ENCODE results near the gene GYS2. TPM values are rescaled to one million over a fixed set of nuclear protein-coding genes. Genes with fewer than 3 reads are reported as not detected.

GYS2 gene
- total RNA-seq, 2 experiments from 2014 or later = not detected

GRCh38 chr12:21559855-21560569 lies 44.6 kb downstream of the GYS2 start:
- H3K4me3 Mint-ChIP-seq = no peak overlapping the region
- no peak overlapping the region for H3K27ac Mint-ChIP-seq
- ATAC-seq = no peak
- no peak for DNase-seq
- H3K4me1 Mint-ChIP-seq = peaks cover 13% of the 10 kb centered on the region
- no peaks in the 10 kb centered on the region for H3K9me3 Mint-ChIP-seq (ENCODE audit: low read depth)
- H3K36me3 Mint-ChIP-seq = no peaks in the 10 kb centered on the region
- no peaks in the 10 kb centered on the region for H3K27me3 Mint-ChIP-seq
- CTCF ChIA-PET = no interaction called here

GRCh38 chr12:21558100-21558679 lies 46.5 kb downstream of the GYS2 start:
- Mint-ChIP-seq H3K27ac (no peak overlapping the region), H3K9me3 (ENCODE audit: low read depth) (no peaks in the 10 kb centered on the region), H3K27me3 (no peaks in the 10 kb centered on the region), H3K4me3 (no peak overlapping the region), H3K36me3 (no peaks in the 10 kb centered on the region), H3K4me1 (peaks cover 13% of the 10 kb centered on the region)
- DNase-seq = no peak
- no peak for ATAC-seq
- CTCF ChIA-PET = no interaction called here

DNA sequence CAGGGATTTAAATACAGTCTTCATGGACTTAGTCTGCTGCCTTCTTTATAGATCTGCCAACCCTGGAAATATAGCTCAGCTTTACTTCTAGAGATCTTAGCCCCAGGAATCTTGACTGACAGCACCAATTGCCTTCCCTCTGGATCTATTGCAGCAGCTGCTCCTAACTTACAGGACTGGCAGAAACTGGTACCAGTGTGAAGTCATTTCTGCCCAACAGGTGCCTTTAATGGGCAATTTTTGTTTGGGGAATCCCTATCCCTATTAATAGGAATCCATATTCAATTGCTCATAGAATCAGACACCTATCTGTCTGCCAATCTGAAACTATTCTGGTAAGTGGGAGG lies 51.3 kb downstream of the GYS2 start:
- H3K27me3 Mint-ChIP-seq = no peaks in the 10 kb centered on the region
- H3K4me3 Mint-ChIP-seq = no peak overlapping the region
- no peak for ATAC-seq
- CTCF ChIA-PET = no interaction called here
- H3K4me1 Mint-ChIP-seq = no peaks in the 10 kb centered on the region
- no peak for DNase-seq
- no peaks in the 10 kb centered on the region for H3K36me3 Mint-ChIP-seq
- H3K27ac Mint-ChIP-seq = no peak overlapping the region
- no peaks in the 10 kb centered on the region for H3K9me3 Mint-ChIP-seq (ENCODE audit: low read depth)

DNA sequence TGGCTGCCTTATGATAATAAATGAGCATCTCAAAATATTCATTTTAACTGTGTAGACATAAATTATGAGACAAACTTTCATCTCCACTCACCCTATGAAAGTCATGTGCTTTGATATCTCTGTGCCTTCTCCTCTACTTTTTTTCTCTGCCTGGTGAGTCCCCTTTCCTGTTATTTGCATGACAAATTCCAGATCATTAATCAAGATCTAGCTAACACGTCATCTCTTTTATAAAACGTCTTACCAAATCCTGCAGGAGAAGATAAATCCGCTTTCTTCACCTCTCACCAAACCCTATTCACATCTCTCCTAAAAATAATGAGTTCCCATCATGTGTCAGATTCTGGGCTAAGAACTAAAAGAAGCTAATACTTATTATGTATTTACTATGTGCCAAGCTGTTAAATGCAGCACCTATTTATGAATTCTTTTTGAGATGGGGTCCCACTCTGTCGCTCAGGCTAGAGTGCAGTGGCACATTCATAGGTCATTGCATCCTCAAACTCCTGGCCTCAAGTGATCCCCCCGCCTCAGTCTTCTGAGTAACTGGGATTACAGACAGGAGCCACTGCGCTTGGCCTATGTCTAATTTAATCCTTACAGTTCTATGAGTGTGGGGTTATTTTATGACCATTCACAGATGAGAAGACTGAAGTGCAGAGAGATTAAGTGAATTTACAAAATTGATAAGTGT lies 51.9 kb downstream of the GYS2 start:
- DNase-seq = no peak
- no peaks in the 10 kb centered on the region for H3K9me3 Mint-ChIP-seq (ENCODE audit: low read depth)
- no peaks in the 10 kb centered on the region for H3K27me3 Mint-ChIP-seq
- H3K4me3 Mint-ChIP-seq = no peak overlapping the region
- no peak overlapping the region for H3K27ac Mint-ChIP-seq
- no peaks in the 10 kb centered on the region for H3K4me1 Mint-ChIP-seq
- H3K36me3 Mint-ChIP-seq = no peaks in the 10 kb centered on the region
- no peak for ATAC-seq
- CTCF ChIA-PET = no interaction called here

- no peaks in the 10 kb centered on the region for H3K36me3 Mint-ChIP-seq
- H3K4me3 Mint-ChIP-seq = no peak overlapping the region
- H3K4me1 Mint-ChIP-seq = no peaks in the 10 kb centered on the region
- H3K27me3 Mint-ChIP-seq = no peaks in the 10 kb centered on the region
- H3K9me3 Mint-ChIP-seq (ENCODE audit: low read depth) = no peaks in the 10 kb centered on the region
- ATAC-seq (no peak), DNase-seq (no peak)
- CTCF ChIA-PET = no interaction called here
- H3K27ac Mint-ChIP-seq = no peak overlapping the region
Measured at GRCh38 chr12:21551841-21552465, 52.7 kb downstream of the GYS2 start.

DNA sequence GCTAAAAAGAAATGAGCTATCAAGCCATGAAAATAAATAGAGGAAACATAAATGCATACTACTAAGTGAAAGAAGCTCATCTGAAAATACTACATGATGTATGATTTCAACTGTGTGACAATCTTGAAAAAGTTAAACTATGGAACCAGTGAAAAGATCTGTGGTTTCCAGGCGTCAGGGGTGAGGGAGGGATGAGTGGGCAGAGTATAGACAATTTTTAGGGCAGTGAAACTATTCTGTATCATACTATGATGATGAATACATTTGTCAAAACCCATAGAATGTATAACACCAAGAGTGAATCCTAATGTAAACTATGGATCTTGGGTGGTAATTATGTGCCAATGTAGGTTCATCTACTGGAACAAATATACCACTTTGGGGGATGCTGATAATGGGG lies 57.2 kb downstream of the GYS2 start:
- H3K27ac Mint-ChIP-seq = no peak overlapping the region
- DNase-seq (no peak), ATAC-seq (no peak)
- H3K9me3 Mint-ChIP-seq (ENCODE audit: low read depth) = no peaks in the 10 kb centered on the region
- H3K27me3 Mint-ChIP-seq = peaks cover 4% of the 10 kb centered on the region
- no peaks in the 10 kb centered on the region for H3K36me3 Mint-ChIP-seq
- no peaks in the 10 kb centered on the region for H3K4me1 Mint-ChIP-seq
- CTCF ChIA-PET = no interaction called here
- H3K4me3 Mint-ChIP-seq = no peak overlapping the region

DNA sequence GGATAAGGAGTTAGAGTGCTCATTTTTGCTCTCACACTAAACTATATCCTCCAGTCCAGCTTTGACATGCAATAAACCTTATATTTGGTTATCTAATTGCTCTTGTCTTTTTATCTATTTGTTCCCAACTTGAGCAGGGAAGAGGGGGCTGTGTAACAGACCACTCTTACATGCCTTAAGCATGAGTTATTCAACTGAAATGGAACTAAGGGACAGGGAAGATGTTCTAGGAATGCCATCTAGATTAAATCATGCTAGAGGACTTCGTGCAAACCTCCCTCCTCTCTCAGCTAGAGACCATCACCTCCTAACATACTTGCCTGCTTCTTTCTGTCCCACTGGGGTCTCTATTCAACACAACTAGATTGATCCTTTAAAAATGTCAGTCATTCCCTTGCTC lies 57.9 kb downstream of the GYS2 start:
- no peak for ATAC-seq
- no peak overlapping the region for H3K4me3 Mint-ChIP-seq

DNA sequence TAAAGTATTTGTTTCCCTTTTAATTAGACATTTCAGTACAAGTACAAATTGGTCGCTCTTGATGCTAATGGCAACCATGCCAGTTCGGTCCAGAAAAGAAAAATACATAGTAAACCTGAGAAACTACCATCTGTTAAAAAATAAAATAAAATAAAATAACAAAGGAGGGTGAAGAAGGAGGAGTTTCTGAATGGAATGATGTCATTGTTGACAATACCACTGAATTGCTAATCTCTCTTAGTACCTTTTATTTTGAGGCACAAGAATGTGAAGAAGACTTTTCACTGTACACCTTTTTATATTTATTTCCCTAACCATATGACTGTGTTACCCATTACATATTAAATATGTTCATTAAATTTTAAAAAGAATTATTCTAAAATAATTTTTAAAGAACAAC lies 59.1 kb downstream of the GYS2 start:
- Mint-ChIP-seq H3K27ac (no peak overlapping the region), H3K4me1 (peaks cover under 1% of the 10 kb centered on the region), H3K9me3 (ENCODE audit: low read depth) (no peaks in the 10 kb centered on the region), H3K4me3 (no peak overlapping the region), H3K27me3 (peaks cover 4% of the 10 kb centered on the region), H3K36me3 (no peaks in the 10 kb centered on the region)
- ATAC-seq (no peak), DNase-seq (no peak)
- CTCF ChIA-PET = no interaction called here

More for the DNA sequence above, 57.9 kb downstream of the GYS2 start:
- Mint-ChIP-seq H3K36me3 (no peaks in the 10 kb centered on the region), H3K27me3 (peaks cover 4% of the 10 kb centered on the region), H3K9me3 (ENCODE audit: low read depth) (no peaks in the 10 kb centered on the region), H3K27ac (no peak overlapping the region), H3K4me1 (no peaks in the 10 kb centered on the region)
- CTCF ChIA-PET = no interaction called here
- DNase-seq = no peak

- CTCF ChIA-PET = no interaction called here
- peaks cover 6% of the 10 kb centered on the region for H3K4me1 Mint-ChIP-seq
- ATAC-seq = no peak
Measured at GRCh38 chr12:21543151-21543550, 61.5 kb downstream of the GYS2 start.

DNA sequence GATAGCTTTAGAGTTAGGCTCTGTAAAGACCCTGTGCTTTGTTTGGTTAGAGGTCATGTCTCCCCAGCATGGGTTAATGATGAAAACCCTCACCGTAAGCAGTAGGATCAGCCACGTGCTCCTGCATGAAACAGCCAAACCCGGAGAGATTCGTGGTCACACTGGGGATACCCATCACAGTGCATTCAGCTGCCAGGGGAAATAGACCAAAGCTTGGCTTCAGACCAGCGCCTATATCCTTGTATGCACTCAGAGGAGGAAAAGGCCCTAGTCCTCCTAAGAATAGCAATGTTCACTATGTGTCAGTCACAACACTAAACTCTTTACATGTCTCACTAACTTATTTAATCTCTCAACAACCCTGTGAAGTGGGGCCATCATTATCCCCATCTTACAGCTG lies 62.2 kb downstream of the GYS2 start:
- Mint-ChIP-seq H3K36me3 (no peaks in the 10 kb centered on the region), H3K4me1 (peaks cover 6% of the 10 kb centered on the region), H3K9me3 (ENCODE audit: low read depth) (no peaks in the 10 kb centered on the region), H3K4me3 (no peak overlapping the region), H3K27ac (no peak overlapping the region), H3K27me3 (peaks cover 4% of the 10 kb centered on the region)
- CTCF ChIA-PET = interaction anchor here (1.0 kb wide), 1 partner anchor 9 kb away, joined by 3 read pairs; no protein-coding TSS in a partner anchor
- ATAC-seq (no peak), DNase-seq (no peak)

More at GRCh38 chr12:21543151-21543550, 61.5 kb downstream of the GYS2 start:
- Mint-ChIP-seq H3K36me3 (no peaks in the 10 kb centered on the region), H3K27me3 (peaks cover 4% of the 10 kb centered on the region), H3K4me3 (no peak overlapping the region), H3K9me3 (ENCODE audit: low read depth) (no peaks in the 10 kb centered on the region), H3K27ac (no peak overlapping the region)
- DNase-seq = no peak

DNA sequence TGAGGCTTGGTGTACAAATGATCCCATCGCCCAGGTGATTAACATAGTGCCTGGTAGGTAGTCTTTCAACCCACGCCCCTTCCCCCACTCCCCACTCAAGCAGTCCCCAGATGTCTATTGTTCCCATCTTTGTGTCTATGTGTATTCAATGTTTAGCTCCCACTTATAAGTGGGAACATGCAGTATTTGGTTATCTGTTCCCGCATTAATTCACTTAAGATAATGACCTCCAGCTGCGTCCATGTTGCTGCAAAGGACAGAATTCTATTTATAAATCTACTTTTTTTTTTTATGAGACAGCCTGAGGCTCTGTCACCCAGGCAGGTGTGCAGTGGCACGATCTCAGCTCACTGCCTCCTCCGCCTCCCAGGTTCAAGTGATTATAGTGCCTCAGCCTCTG lies 62.9 kb downstream of the GYS2 start:
- CTCF ChIA-PET = interaction anchor here (1.0 kb wide), 1 partner anchor 8 kb away, joined by 3 read pairs; no protein-coding TSS in a partner anchor
- DNase-seq = no peak

DNA sequence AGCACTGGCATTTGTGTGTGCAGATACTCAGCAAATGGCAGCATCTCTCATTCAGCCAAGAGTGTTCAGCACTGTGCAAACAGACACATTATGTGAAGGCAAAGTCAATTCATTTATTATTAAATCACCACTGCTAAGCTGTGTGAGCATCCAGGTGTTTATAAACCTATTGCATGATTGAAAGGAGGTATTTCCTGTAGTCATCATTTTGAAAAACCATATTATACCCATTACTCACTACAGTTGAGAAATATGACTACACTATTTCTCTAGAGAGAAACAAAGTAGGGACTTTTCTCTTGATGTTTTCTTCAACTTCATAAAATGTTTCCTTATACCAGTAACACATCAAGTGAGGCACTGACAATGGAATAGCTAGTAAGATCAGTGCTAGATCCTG lies 64.8 kb downstream of the GYS2 start:
- no peak overlapping the region for H3K4me3 Mint-ChIP-seq
- H3K9me3 Mint-ChIP-seq (ENCODE audit: low read depth) = no peaks in the 10 kb centered on the region
- peaks cover 4% of the 10 kb centered on the region for H3K27me3 Mint-ChIP-seq
- ATAC-seq (no peak), DNase-seq (no peak)
- H3K27ac Mint-ChIP-seq = no peak overlapping the region
- CTCF ChIA-PET = no interaction called here
- no peaks in the 10 kb centered on the region for H3K36me3 Mint-ChIP-seq
- H3K4me1 Mint-ChIP-seq = peaks cover 6% of the 10 kb centered on the region

More for the DNA sequence above, 62.9 kb downstream of the GYS2 start:
- Mint-ChIP-seq H3K4me3 (no peak overlapping the region), H3K27me3 (peaks cover 4% of the 10 kb centered on the region), H3K27ac (no peak overlapping the region), H3K9me3 (ENCODE audit: low read depth) (no peaks in the 10 kb centered on the region), H3K36me3 (no peaks in the 10 kb centered on the region), H3K4me1 (peaks cover 6% of the 10 kb centered on the region)
- no peak for ATAC-seq

GRCh38 chr12:21538061-21538653 lies 66.5 kb downstream of the GYS2 start:
- no peak for DNase-seq
- CTCF ChIA-PET = no interaction called here
- no peak overlapping the region for H3K4me3 Mint-ChIP-seq
- H3K27me3 Mint-ChIP-seq = peaks cover under 1% of the 10 kb centered on the region
- peaks cover 6% of the 10 kb centered on the region for H3K4me1 Mint-ChIP-seq
- no peak for ATAC-seq
- H3K9me3 Mint-ChIP-seq (ENCODE audit: low read depth) = no peaks in the 10 kb centered on the region
- H3K27ac Mint-ChIP-seq = no peak overlapping the region
- no peaks in the 10 kb centered on the region for H3K36me3 Mint-ChIP-seq
